Spinal cord (tissue), 10 donors: ENCODE data around the gene IGFBP3. TPM values are rescaled to one million over a fixed set of nuclear protein-coding genes. Genes with fewer than 3 reads are reported as not detected.
A peak's percentile ranks its signal among the peaks of the same experiment; 100 is the strongest.

Source experiments
- DNase-seq, 6 donors: peaks; one replicate each; pipeline versions ENCODE4 v3.0.0 to v3.0.0-alpha.2; 2013 to 2015; ENCODE audit warnings: low spot score in 6 of 6, low read depth in 4 of 6
- H3K27ac ChIP-seq: one replicate; pipeline ENCODE4 v1.5.1; 2013; ENCODE audit warnings: low read depth, low read length, control low read depth
- H3K27me3 ChIP-seq: one replicate; pipeline ENCODE4 v1.6.1; 2013; ENCODE audit warnings: low read length; ENCODE audit not compliant: control insufficient read depth, insufficient read depth
- H3K36me3 ChIP-seq: one replicate; pipeline ENCODE4 v1.6.1; 2013; ENCODE audit warnings: low read length; ENCODE audit not compliant: control insufficient read depth, insufficient read depth
- H3K4me1 ChIP-seq: one replicate; pipeline ENCODE4 v1.6.1; 2013; ENCODE audit warnings: low read length; ENCODE audit not compliant: control insufficient read depth, insufficient read depth
- H3K4me3 ChIP-seq: one replicate; pipeline ENCODE4 v1.5.1; 2013; ENCODE audit warnings: low read depth, low read length, control low read depth
- H3K9me3 ChIP-seq: one replicate; pipeline ENCODE4 v1.6.1; 2013; ENCODE audit warnings: low read length; ENCODE audit not compliant: control insufficient read depth, insufficient read depth
- WGBS: methylation state at CpG from one replicate; pipeline ENCODE4 v1.1.5; 2013; ENCODE audit warnings: missing lambda C conversion rate; ENCODE audit not compliant: insufficient coverage; 5-methylcytosine and 5-hydroxymethylcytosine counted together
- long read RNA-seq, 4 donors: transcript quantifications; one replicate each; lab custom pipeline, GENCODE V29; 2026
- polyA plus RNA-seq, 2 donors: library from polyadenylated mRNA; unstranded; fragments of 120-200 nt; gene quantifications; one replicate each; pipeline ENCODE4 v1.2.1, GENCODE V29; 2013; ENCODE audit not compliant: insufficient read length in 2 of 2
- total RNA-seq, 2 donors: library from RNA; depleted of rRNA in 1 of 2; stranded (reverse); fragments of 120-200 nt in 1 of 2; fragments of >200 nt in 1 of 2; gene quantifications; one replicate each; pipeline versions ENCODE4 v1.2.3 to v1.2.4, GENCODE V29; 2013 to 2014
- donor health status: healthy.

IGFBP3 gene, protein sequence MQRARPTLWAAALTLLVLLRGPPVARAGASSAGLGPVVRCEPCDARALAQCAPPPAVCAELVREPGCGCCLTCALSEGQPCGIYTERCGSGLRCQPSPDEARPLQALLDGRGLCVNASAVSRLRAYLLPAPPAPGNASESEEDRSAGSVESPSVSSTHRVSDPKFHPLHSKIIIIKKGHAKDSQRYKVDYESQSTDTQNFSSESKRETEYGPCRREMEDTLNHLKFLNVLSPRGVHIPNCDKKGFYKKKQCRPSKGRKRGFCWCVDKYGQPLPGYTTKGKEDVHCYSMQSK
- total RNA-seq (10 to 100 TPM; 45.9 to 68.0 TPM), polyA plus RNA-seq (10 to 100 TPM; 17.8 to 27.9 TPM)
- long read RNA-seq, donor 1, transcript IGFBP3-201 (5 exons, 2,262 nt) = major isoform, 6 of 8 reads
- long read RNA-seq, donor 1, partial matches to known transcripts = 0 of 8 reads
- long read RNA-seq, donor 1, other reads (novel, unspliced or antisense) = 0 of 8 reads
- long read RNA-seq, donor 2, partial matches to known transcripts = 0 of 2 reads
- long read RNA-seq, donor 2, other reads (novel, unspliced or antisense) = 0 of 2 reads
- long read RNA-seq, donor 3, transcript IGFBP3-201 (5 exons, 2,262 nt) = major isoform, 7 of 9 reads
- long read RNA-seq, donor 3, partial matches to known transcripts = 0 of 9 reads
- long read RNA-seq, donor 3, other reads (novel, unspliced or antisense) = 0 of 9 reads
- long read RNA-seq, donor 4, transcript IGFBP3-201 (5 exons, 2,262 nt) = major isoform, 35 of 40 reads
- long read RNA-seq, donor 4, partial matches to known transcripts = 0 of 40 reads
- long read RNA-seq, donor 4, other reads (novel, unspliced or antisense) = 0 of 40 reads

- H3K4me1 ChIP-seq = peaks cover 34% of the 10 kb centered on the region
- no peak within 1 kb of the TSS for H3K27ac ChIP-seq
- H3K4me3 ChIP-seq = peak within 1 kb of the TSS; percentile 33
- peaks cover 3% of the 10 kb centered on the region for H3K36me3 ChIP-seq
- DNase-seq = peak in 4 of 6 donors; percentile 40 to 91 (median 72)
- WGBS = under 1% methylated on average over 111 of the region's 111 CpGs
- H3K27me3 ChIP-seq = peaks cover 61% of the 10 kb centered on the region
- H3K9me3 ChIP-seq = no peaks in the 10 kb centered on the region
These were observed at the start of gene IGFBP3 for GRCh38 chr7:45920502-45921380. Gene IGFBP3, minus strand, starts transcription at chr7:45921272. Its CDS starts 132 bp downstream, at chr7:45921140.

DNA sequence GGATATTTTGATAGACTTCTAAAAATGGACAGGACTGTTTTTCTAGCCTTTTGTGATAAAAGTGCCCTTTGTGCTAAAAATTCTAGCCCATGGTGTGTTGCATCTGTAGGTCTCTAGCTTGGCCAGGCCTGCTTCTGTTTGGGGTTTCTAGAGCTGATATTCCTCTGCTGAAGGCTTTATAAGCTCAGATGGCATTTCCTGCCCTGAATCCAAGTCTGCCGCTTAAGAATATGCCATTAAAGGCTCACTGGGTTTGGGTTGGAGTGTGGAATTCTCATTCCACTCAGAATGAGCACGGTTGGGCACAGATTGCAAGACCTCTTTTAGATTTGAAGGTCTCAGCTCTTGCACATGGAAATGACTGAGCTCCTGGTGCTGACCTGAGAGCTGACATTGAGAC is 49.4 kb upstream of the IGFBP3 start:
- H3K27me3 ChIP-seq = no peaks in the 10 kb centered on the region
- no peaks in the 10 kb centered on the region for H3K36me3 ChIP-seq
- peaks cover 15% of the 10 kb centered on the region for H3K4me1 ChIP-seq
- no peak overlapping the region for H3K27ac ChIP-seq
- no peaks in the 10 kb centered on the region for H3K9me3 ChIP-seq
- WGBS = 100% methylated on average over 2 of the region's 2 CpGs
- no peak for DNase-seq
- no peak overlapping the region for H3K4me3 ChIP-seq

DNA sequence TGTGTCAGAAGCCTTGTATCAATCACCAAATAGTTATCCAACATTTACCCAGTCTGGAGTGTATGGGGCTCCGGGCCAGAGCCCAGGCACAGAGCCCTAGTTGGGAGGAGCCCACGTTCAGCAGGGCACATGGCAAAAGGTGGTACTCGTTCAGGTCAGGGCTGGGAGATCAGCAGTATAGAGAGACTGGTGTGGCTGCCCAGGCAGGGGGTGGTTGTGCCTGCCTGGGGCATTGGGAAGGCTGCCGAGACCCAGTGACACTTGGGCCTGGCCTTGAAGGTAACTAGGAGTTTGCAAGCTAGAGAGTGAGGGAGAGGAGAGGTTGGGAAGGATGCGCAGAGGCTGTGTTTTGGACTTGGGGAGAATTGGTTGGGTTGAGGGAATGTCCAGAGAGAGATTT is 48.9 kb upstream of the IGFBP3 start:
- Histone ChIP-seq H3K4me1 (peaks cover 14% of the 10 kb centered on the region), H3K9me3 (no peaks in the 10 kb centered on the region), H3K27me3 (no peaks in the 10 kb centered on the region), H3K4me3 (no peak overlapping the region), H3K27ac (no peak overlapping the region), H3K36me3 (no peaks in the 10 kb centered on the region)
- 83% methylated on average over 5 of the region's 5 CpGs for WGBS
- DNase-seq = no peak

DNA sequence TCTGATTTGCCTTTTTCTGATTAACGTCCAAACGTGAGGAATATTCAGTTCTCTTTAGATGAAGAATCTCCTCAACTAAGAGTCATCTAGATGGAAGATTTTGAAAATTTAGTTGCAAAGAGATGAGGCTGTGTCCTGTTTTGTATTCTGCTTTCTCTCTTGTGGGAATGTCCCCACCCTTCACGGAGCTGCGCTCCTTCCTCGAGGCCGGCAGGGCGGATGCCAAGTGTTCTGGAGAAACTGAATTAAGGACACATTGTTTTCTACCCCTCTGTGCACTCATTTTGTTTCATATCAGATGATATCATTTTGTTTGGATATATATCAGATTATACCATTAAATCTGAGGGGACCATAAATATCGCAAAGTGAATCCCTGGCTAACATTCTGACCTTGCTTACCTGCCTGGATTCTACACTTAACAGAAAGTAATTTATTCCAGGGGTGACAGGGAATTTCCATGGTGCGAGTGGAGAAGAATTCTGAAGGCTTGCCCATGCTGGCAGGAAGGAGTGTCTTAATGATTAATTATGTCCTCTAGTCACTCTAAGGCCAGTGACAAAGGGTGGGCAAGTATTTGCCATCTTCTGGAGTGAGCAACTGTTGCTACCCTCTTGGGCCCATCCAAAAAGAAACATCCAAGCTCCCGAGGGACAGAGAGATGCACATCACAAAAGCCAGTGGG is 47.9 kb upstream of the IGFBP3 start:
- H3K4me3 ChIP-seq = no peak overlapping the region
- no peaks in the 10 kb centered on the region for H3K9me3 ChIP-seq
- no peak overlapping the region for H3K27ac ChIP-seq
- no peaks in the 10 kb centered on the region for H3K36me3 ChIP-seq
- peaks cover 5% of the 10 kb centered on the region for H3K4me1 ChIP-seq
- DNase-seq = no peak
- no peaks in the 10 kb centered on the region for H3K27me3 ChIP-seq
- 90% methylated on average over 1 of the region's 10 CpGs for WGBS

DNA sequence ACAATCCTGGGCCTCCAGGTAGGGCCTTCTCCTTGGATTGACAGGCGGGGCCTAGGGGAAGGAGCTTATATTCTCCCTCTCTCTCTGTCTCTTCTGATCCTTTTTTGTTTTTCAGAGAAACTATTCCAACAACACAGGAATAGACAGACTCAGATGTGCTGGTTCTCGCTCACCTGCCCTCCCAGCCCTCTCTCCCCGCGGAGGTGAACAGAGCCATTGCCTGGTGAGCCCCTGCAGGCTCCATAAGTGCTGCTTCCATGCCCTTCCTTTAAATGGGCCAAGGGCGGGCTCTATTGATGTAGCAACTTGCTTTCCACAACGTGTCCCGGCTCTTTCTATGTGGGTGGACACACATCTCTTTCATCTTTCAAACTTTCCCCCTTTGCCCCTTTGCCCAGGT is 47.2 kb upstream of the IGFBP3 start:
- H3K4me3 ChIP-seq = no peak overlapping the region
- H3K27ac ChIP-seq = no peak overlapping the region
- no peaks in the 10 kb centered on the region for H3K36me3 ChIP-seq
- no peaks in the 10 kb centered on the region for H3K27me3 ChIP-seq
- 71% methylated on average over 4 of the region's 7 CpGs for WGBS
- DNase-seq = no peak
- H3K9me3 ChIP-seq = no peaks in the 10 kb centered on the region
- no peaks in the 10 kb centered on the region for H3K4me1 ChIP-seq

GRCh38 chr7:45967591-45968157 is 46.6 kb upstream of the IGFBP3 start:
- no peak for DNase-seq
- Histone ChIP-seq H3K4me1 (no peaks in the 10 kb centered on the region), H3K36me3 (no peaks in the 10 kb centered on the region), H3K27ac (no peak overlapping the region), H3K27me3 (no peaks in the 10 kb centered on the region), H3K9me3 (no peaks in the 10 kb centered on the region), H3K4me3 (no peak overlapping the region)
- 100% methylated on average over 3 of the region's 5 CpGs for WGBS

DNA sequence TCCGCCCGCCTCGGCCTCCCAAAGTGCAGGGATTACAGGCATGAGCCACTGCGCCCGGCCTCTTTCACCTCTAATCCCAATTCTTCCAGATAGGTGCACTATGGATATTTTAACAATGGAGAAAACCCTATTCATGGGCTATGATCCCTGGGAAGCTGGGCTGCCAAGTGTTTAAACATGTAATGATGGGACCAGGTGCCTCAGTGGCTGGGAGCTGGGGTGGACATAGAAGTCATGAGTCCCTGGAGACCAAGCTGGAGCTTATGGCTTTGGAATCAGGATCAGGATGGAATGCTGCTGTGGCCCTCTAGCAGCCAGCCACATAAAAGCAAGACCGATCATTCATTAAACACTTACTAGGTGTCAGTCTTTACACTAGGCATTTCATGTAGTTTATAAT is 41.8 kb upstream of the IGFBP3 start:
- DNase-seq = no peak
- no CpG with 5 or more reads among the region's 6 CpGs for WGBS
- H3K27me3 ChIP-seq = no peaks in the 10 kb centered on the region
- no peaks in the 10 kb centered on the region for H3K36me3 ChIP-seq
- H3K4me1 ChIP-seq = no peaks in the 10 kb centered on the region
- H3K27ac ChIP-seq = no peak overlapping the region
- no peaks in the 10 kb centered on the region for H3K9me3 ChIP-seq
- H3K4me3 ChIP-seq = no peak overlapping the region

DNA sequence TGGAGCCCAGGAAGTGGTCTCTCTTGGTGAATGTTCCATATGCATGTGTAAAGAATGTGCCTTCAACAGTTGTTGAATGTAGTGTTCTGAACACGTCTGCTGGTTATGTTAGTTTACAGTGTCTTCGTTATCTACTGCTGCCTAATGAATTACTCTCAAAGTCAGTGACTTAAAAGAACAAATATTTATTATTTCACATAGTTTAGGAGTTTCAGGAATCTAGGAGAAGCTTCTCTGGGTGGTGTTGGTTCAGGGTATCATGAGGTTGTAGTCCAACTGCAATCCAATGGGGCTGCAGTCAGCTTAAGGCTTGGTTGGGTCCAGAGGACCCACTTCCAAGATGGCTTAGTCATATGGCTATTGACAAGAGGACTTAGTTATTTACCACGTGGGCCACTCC is 36.6 kb upstream of the IGFBP3 start:
- Histone ChIP-seq H3K36me3 (no peaks in the 10 kb centered on the region), H3K4me1 (no peaks in the 10 kb centered on the region), H3K27ac (no peak overlapping the region), H3K9me3 (no peaks in the 10 kb centered on the region), H3K27me3 (no peaks in the 10 kb centered on the region), H3K4me3 (no peak overlapping the region)
- DNase-seq = no peak
- WGBS = 63% methylated on average over 1 of the region's 3 CpGs
